NOMO-1 (cell line): ENCODE results near the gene SMIM27.
"Not testable (repeated sequence)": the region's sequence is repeated elsewhere in the genome, so short reads cannot be mapped to it uniquely, and the experiment has no call there.

ENCODE experiments used
- DNase-seq, 2 experiments: peaks; one replicate each; lab custom pipeline; 2025; ENCODE audit not compliant: unreplicated experiment in 2 of 2; lab: John Stamatoyannopoulos, UW

Gene SMIM27, protein sequence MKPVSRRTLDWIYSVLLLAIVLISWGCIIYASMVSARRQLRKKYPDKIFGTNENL

DNA sequence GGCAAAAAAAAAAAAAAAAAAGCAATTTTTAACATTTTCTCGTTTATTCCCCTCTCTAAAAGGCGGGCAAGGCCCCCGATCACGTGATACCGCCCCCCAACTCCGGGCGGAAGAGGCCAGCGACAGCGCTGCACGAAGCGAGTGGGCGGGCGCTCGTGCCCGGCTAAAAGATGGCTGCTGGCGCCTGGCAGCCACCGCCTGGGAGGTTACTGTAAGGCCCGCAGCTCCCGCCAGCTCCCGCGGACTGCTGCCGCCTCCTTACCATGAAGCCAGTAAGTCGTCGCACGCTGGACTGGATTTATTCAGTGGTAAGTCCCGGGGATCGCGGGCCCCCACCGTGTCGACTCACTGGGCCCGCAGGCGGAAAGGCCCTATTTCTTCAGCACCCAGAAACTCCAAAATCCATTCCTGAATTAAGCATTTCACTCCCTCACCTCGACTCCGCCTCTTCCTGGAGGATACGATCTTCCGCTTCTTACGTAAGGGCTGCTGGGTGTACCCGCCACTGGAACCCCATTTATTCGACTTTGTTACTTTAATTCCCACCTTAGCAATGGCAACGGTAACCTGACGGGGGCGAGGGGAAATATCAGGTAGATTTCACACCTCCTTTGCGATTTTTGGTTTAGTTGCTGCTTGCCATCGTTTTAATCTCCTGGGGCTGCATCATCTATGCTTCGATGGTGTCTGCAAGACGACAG, at the start of gene SMIM27, which contains the start of gene TOPORS:
Gene SMIM27, plus strand, starts transcription at position 156 of the 701 bp plus-strand sequence. Its CDS starts 108 bp downstream, at position 264.
Gene TOPORS, minus strand, starts transcription at position 415 of the 701 bp plus-strand sequence. Its CDS starts 150 bp downstream, at position 265.
- peak; percentile 89 to 93 for DNase-seq

DNA sequence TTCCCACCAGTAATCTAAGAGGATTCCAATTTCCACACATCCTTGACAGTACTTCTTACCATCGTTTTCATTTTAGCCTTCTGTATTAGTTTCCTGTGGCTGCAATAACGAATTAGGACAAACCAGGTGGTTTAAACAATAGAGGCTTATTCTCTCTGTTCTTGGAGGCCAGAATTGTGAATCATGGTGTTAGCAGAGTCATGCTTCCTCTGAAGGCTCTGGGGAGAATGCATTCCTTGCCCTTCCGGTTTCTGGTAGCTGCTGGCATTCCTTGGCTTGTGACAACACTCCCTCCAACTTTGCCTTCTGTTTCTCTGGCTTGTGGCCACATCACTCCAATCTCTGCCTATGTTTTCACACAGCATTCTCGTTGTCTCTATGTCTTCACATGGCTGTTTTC, 49.7 kb upstream of the SMIM27 start:
- DNase-seq, result no peak

DNA sequence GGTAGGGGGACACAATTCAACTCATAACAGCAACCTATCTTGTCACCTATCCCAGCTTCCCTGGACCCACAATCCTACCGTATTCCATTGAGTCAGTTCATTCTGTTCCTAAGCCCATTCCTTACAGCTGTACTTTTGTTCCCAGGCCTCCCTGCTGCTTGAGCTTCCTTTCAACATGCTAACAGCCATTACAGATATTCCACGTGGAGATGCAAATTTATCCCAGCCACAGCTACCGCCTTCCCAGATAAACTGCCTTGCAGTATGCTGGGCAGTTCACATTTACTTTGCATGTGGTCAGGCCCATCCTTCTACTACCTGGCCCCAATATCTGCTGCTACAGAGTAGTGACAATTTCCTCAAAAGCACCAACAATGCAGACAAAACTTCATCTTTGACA, 49.1 kb upstream of the SMIM27 start:
- no peak for DNase-seq

DNA sequence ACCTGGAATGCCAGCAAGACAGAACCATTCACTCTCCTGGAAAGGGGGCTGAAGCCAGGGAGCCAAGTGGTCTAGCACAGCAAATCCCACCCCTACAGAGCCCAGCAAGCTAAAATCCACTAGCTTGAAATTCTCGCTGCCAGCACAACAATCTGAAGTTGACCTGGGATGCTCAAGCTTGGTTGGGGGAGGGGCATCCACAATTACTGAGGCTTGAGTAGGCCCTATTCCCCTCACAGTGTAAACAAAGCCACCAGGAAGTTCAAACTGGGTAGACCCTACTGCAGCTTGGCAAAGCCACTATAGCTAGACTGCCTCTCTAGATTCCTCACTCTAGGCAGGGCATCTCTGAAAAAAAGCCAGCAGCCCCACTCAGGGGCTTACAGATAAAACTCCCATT, 43.4 kb upstream of the SMIM27 start:
- DNase-seq, result no peak

DNA sequence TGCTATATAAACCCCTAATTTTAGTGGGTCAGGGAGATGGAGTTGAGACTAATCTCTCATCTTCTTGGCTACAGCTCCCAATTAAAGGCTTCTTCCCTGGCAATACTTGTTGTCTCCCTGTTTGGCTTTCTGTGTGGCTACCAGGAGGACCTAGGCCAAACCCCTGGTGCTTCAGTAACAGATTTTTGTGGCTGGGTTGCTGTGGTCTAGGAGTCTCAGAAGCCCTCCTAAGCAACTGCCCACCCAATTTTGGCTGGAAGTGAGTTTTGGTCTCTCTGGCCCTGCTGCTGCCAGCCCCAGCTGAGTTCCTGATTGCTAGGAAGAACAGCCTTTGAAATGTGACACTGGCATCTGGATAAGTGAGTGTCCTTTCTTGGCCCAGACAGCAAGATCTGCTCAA, 35.9 kb upstream of the SMIM27 start:
- DNase-seq, result no peak

DNA sequence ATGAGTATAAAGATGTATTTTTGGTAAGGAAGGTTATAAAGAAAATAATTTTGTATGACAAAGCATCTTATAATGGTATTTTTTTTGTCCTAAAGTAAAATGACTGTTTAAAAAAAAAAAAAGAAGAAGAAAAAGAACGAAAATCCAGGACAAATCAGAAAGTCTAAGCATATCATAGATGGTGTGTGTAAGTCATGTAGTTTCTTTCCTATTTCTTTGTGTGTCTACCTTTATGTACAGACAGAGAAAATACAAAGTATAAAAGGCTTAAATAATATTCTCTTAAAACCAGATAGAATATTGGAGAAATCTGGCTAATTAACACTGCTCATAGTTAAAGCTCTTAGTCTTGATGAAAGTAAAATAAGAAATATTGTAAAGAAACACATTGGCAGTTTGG, 33.9 kb upstream of the SMIM27 start:
- DNase-seq, result no peak

DNA sequence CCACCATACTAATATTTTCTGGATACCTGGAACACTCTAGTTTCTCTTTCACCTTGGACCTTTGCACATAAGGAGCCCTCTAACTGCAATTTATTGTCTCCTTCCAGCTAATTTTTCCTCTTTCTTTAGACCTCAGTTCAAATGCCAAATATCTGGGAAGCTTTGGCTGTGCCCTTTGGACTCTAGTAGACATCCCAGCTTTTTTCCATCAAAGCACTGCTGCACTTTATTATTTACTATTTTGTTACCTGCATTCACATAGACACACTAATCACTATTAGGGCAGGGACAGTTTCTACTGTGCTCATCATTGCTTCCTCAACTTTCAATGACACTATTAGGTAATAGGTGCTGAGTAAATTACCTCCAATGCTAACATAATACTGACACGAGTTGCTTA, 28.2 kb upstream of the SMIM27 start:
- DNase-seq, result no peak

DNA sequence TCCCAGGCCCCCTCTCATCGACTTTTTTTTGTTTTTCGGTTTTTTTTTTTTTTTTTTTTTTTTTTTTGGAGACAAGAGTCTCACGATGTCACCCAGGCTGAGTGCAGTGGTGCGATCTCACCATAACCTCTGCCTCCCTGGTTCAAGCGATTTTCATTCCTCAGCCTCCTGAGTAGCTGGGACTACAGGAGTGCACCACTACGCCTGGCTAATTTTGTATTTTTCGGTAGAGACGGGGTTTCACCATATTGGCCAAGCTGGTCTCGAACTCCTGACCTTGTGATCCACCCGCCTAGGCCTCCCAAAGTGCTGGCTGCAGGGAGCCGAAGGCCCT, 27.6 kb upstream of the SMIM27 start:
- not testable (repeated sequence) for DNase-seq

DNA sequence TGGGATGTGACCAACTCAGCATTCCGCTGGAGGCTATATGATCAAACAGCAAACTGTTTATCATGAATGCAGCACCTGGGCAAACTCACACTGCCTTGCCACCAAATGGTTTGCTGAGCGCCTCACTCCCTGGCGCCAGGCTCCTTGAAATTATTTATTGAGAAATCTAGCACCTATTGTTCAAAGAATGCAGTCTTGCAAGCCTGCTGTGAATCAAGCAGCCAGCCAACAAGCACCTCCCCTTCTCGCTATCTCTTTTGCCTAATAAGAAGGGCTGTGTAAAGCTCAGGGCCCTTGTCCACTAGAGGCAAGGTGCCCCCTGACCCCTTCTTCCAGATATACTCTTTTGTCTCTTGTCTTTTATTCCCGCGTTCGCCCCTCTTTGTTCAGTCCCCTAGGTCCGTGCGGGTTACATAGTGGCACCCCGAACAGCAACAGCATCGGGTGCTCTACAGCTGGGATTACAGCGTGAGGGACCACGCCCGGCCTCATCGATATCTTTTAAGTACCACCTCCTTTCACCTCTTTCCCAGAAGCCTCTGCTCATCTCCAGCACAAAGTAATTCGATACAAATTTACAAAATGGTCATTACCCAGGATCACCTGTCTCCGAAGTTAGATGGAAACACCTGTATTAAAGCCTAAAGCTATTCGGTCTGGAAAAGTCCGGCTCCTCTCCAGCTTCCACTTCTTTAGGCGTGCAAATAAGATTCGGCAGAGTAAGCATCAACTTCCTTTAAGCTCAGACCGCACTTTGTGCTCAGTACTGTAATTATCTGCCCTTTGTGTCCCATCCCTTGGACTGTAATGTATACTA, 27.0 kb upstream of the SMIM27 start:
- peak; percentile 25 to 52 for DNase-seq

DNA sequence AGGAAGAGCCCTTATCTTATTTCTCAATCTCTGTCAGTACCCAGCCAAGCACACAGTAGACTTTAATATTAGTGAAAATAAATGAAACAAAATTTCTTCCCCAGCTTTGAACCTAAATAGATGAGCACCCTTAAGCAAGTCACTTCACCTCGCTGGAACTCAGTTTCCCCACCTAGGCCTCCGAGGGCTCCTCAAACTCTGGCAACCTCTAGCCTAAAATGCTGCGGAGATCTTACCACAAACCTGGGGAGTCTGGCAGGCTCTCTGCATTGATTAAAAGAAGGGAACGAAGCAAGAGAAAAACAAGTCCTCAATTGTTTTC, 26.5 kb upstream of the SMIM27 start:
- DNase-seq, result peak in 1 of 2 experiments; percentile 31

DNA sequence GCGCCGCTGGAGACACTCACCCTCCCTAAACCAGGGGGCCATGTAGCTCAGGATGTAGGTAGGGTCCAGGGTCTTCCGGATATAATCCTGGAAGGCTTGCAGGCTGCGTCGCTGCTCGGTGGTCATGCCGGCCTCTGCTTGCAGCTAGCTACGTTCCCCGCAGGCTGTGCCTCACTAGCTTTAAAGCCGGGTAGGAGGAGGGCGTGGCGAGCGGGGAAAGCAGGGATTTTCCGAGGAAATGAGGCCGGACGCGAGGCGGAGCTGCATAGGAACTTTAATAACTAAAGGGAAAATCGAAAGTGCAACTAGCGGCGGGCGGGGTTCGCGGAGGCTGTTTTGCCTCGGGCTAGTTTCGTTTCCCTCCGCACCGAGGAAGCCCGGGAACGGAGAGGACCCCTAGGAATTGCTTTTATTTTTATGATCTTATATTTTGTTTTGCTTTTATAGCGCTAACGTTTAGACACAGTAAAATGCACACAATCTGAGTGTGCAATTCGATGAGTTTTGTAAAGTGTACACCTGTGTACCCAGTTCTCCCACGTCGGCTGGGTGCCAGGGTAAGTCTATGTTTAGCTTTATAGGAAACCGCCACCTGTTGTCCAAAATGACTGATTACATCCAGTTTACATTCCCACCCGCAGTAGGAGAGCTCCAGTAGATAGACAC, 26.0 kb upstream of the SMIM27 start, which contains the start of gene RIGI:
Gene RIGI, minus strand, starts transcription at position 156 of the 666 bp plus-strand sequence. Its CDS starts 30 bp downstream, at position 126.
- peak; percentile 68 to 72 for DNase-seq

DNA sequence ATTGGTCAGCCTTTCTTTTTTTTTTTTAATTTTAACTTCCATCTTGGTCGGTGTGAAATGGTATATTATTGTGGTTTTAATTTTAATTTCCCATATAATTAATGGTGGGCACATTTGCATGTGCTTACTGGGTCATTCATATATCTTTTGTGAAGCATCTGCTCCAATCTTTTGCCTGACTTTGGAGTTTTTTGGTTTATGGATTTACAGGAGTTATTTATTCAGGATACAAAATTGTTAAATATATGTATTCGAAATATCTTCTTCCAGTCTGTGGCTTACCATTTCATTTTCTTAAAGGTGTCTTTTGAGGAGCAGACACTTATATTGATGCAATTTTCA, 25.4 kb upstream of the SMIM27 start:
- DNase-seq, result peak in 1 of 2 experiments; percentile 21

DNA sequence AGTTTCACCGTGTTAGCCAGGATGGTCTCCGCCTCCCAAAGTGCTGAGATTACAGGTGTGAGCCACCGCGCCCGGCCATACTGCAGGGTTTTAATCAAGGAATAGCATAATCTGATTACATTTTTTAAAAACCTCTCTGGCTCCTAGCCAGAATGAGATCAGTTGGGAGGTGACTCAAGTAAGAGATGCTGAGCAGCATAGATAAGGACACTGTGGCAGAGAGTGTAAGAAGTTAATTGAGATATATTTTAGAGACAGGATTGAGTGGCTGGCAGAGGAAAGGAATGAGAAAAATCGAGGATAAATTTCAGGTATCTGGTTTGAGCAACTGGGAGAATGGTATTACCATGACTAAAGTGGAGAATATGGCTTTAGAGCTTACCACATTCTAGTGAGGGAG, 18.8 kb upstream of the SMIM27 start:
- no peak for DNase-seq

DNA sequence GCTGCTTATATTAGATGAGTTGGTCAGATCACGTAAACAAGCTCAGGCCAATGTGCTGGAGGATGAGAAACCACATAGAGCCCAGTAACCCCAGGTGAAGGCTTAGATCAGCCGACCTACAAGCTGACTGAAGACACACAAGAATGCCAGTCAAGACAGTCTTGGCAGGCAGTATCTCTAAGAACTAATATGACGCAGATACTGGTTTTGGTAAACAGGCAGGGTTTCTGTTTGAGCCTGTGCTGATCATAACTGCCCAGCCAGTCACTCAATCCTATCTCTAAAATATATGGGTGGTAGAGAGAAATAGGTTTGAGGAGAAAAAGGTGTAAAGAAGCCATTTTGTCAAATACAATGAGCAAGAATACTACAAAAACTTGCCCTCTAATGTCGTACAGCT, 18.3 kb upstream of the SMIM27 start:
- DNase-seq, result no peak

DNA sequence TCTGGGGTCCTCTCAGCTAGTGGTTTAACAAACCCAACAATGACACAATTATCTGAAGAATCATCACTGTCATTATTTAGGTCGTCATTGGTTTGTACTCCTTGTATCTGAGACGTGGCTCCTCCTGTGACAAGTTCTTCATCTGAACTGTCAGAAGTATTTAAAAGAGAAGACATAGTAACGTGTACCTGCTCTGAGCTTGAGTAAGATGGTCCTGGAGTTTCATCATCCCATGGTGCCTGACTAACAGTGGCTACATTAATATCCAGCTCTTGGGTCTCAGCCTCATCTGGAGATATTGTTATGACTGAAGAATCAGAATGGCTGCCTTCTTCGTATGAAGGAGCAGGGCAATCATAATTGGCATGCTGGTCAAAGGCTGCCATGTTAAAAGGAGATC, 9.1 kb upstream of the SMIM27 start:
- no peak for DNase-seq

DNA sequence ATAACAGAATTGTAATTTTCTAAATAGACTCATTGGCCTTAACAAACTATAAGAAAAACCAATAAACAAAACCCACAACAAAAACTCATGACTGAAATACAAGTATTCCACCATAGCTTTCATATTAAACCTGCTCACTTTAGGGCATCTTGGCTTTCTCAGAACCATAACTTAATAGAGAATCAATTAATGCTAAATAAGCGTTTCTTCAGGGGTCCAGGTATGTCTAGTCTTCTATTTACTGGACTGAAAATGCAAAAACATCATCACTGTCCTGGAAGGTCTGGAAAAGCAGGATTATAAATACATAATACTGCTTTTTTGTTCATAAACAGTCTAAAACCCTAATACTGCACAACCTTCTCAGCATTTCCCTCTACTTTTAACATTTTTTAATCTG, 6.2 kb upstream of the SMIM27 start:
- no peak for DNase-seq

DNA sequence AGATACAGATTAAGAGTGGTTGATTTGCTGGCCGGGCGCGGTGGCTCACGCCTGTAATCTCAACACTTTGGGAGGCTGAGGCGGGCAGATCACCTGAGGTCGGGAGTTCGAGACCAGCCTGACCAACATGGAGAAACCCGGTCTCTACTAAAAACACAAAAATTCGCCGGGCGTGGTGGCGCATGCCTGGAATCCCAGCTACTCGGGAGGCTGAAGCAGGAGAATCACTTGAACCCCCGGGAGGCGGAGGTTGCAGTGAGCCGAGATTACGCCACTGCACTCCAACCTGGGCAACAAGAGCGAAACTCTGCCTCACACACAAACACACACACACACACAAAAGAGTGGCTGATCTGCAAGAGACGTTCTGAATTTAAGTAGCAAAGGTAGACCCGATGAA, 3.9 kb upstream of the SMIM27 start:
- not testable (repeated sequence) for DNase-seq

DNA sequence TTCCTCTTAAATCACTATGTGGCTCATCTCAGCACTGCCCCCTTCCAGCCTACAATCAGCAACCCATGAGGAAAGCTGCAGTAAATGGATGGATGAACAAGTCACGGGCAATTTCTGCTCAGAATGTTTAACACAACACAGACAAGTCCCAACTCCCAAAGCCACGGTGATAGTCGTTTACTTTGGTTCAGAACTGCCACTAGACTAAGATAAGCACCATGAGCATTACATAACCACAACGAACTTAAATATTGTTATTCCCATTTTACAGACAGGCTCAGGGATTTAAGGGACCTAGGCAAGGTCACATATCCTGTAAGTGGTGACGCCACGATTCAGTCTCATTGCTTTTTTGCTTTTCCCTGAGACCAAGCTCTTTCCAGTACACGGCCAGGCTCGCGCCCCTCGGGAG, 2.0 kb upstream of the SMIM27 start:
- no peak for DNase-seq

DNA sequence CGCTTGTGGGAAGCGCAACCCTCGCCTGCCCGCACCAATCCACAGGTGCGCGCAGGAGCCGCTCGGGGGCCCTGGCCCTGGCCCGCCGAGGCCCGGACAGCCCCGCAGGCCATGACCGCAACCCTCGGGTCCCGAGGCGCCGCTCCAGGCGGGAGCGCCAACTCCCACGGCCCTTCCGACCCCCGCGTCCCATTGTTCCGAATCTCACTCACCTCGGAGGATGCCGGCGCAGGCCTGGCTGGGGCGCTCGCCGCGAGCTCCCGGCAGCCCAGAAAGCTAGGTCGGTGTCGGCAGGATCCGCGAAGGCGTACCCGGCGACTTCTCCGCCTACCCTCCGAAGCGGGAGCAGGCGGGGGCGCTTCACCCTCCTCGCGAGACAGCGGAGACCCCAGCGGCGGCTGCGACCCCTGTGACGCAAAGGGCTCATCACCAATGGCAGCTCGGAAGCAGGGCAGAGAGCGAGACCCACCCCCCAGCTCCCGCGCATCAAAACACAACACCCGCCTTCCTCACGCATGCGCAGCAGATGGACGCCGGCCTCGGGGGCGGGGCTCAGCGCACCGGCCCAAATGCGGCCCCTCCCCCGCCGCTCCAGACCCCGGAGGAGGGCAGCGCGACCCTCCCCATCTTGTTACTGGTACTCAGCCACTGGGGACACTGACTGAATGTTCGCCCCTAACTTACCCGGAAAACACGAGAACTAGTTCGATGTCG, 1.4 kb upstream of the SMIM27 start:
- DNase-seq, result peak; percentile 67 to 81

DNA sequence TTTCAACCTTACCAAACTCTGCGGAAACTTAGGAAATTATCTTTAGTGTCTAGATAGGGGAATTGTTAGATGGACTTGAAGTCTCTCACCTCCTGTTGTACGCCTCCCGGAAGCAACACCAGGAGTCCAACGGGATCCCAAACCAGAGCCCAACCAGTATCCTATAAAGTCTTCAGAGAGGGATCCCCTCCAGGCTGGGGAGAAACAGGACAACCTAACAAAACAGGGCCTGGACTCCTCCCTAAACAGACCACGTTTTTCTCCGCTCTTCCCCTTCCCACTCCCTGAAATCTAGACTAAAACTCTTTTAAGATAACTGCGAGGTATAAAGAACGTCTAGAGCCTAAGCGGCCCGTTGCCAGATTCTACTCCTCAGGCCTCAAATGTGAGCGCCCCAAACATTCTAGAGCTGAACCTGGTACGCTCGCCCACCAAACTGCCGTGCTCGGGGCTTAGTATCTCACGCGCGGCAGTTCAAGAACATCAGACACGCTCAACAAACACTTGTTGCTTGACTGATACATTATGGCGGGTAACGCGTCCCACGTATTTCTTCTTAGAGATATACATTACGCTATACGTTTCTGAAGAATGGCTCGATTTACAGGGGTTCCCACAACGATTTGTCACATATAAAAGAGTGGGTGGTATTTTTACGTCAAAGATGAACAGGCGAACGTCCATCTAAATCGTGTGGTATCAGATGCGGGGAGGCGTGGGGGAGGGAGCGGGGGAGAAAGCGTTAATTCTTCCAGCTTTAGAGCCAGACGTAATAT, 663 bp upstream of the SMIM27 start:
- peak in 1 of 2 experiments; percentile 53 for DNase-seq
